Natural killer cell treated with Interleukin-12 subunit alpha and Interleukin-12 subunit beta and Interleukin-15 and Interleukin-18, amount 100 ng/mL, for 72 hours (primary cell): ENCODE results near the gene FGD4. TPM values are rescaled to one million over a fixed set of nuclear protein-coding genes. Genes with fewer than 3 reads are reported as not detected.
"Not testable (repeated sequence)": the region's sequence is repeated elsewhere in the genome, so short reads cannot be mapped to it uniquely, and the experiment has no call there.

Experiments used
- ATAC-seq, 2 donors: fragments of 150-1000 bp; cut with Tn5 transposase in 1 of 2; sonication (Bioruptor Pico), chemical (Tn5 transposase) in 1 of 2; 2 replicates each; pipeline ENCODE4 v1.10.0; 2021
- DNase-seq: peaks from one replicate; pipeline ENCODE4 v3.0.0; 2022; ENCODE audit warnings: low spot score
- H3K27ac Mint-ChIP-seq, 2 donors: 1 replicate in 1 of 2; 2 replicates in 1 of 2; pipeline ENCODE4 v1.8.0; 2022; ENCODE audit warnings: mixed read lengths in 2 of 2, mild to moderate bottlenecking in 1 of 2, moderate library complexity in 1 of 2
- H3K27me3 Mint-ChIP-seq, 2 donors: 1 replicate in 1 of 2; 2 replicates in 1 of 2; pipeline ENCODE4 v1.8.0; 2022; ENCODE audit warnings: mixed read lengths in 2 of 2
- H3K36me3 Mint-ChIP-seq: one replicate; pipeline ENCODE4 v1.8.0; 2022; ENCODE audit warnings: mixed read lengths
- H3K4me1 Mint-ChIP-seq, 2 donors: 1 replicate in 1 of 2; 2 replicates in 1 of 2; pipeline ENCODE4 v1.8.0; 2022; ENCODE audit warnings: low read depth in 2 of 2, mixed read lengths in 2 of 2, mild to moderate bottlenecking in 1 of 2
- H3K4me3 Mint-ChIP-seq: one replicate; pipeline ENCODE4 v1.8.0; 2022; ENCODE audit warnings: mixed read lengths
- H3K9me3 Mint-ChIP-seq: 2 replicates; pipeline ENCODE4 v1.8.0; 2022; ENCODE audit warnings: mixed read lengths
- total RNA-seq, 2 donors: library from RNA; stranded (reverse); gene quantifications; one replicate each; pipeline ENCODE4 v1.2.3, GENCODE V29; 2022

The FGD4 gene
- total RNA-seq, 2 donors from 2014 or later = 0.22 to 0.31 TPM

DNA sequence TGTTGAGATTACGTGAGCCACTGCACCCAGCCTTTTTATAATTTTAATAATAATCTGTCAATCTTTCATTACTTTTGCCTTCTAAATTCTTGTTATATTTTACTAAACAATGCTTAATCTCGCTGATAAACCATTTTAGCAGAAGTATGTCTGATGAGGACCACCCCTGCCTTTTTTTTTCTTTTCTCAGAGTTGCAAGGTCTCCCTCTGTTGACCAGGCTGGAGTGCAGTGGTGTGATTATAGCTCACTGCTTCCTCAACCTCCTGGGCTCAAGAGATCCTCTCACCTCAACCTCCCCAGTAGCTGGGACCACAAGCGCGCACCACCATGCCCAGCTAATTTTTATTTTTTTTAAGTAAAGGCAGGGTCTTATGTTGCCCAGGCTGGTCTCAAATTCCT is 161.2 kb downstream of the FGD4 start:
- Mint-ChIP-seq H3K36me3 (no peaks in the 10 kb centered on the region), H3K27me3 (no peaks in the 10 kb centered on the region), H3K4me1 (peaks cover 0 to 6% of the 10 kb centered on the region in 2 donors), H3K27ac (no peak overlapping the region), H3K4me3 (no peak overlapping the region), H3K9me3 (no peaks in the 10 kb centered on the region)
- DNase-seq (no peak), ATAC-seq (no peak)

DNA sequence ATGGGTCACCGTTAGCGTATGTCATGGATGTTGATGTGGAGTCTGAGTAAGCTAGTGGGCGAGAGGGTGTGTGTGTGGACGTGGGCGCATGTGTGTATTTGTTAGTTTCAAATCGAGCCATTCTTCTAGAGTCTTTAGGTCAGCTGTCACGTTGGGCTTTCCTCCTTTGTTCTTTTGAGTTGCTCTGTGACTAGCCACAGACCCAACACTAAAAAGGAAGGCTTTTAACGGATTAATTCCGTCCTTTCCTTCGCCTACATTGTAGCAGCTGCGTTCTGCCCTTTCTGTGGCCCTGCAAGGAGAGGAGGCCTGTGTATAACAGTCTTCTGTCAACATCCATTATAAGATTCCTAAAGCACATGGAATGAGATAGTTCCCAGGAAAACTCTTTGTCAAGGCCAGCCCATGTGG is 162.6 kb downstream of the FGD4 start:
- H3K9me3 Mint-ChIP-seq = no peaks in the 10 kb centered on the region
- H3K27me3 Mint-ChIP-seq = no peaks in the 10 kb centered on the region
- H3K36me3 Mint-ChIP-seq = no peaks in the 10 kb centered on the region
- peaks cover 0 to 6% of the 10 kb centered on the region in 2 donors for H3K4me1 Mint-ChIP-seq
- DNase-seq = no peak
- H3K27ac Mint-ChIP-seq = no peak overlapping the region
- ATAC-seq = no peak
- H3K4me3 Mint-ChIP-seq = no peak overlapping the region

DNA sequence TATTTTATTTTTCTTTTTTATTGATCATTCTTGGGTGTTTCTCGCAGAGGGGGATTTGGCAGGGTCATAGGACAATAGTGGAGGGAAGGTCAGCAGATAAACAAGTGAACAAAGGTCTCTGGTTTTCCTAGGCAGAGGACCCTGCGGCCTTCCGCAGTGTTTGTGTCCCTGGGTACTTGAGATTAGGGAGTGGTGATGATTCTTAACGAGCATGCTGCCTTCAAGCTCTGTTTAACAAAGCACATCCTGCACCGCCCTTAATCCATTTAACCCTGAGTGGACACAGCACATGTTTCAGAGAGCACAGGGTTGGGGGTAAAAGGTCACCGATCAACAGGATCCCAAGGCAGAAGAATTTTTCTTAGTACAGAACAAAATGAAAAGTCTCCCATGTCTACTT is 163.1 kb downstream of the FGD4 start:
- not testable (repeated sequence) for DNase-seq, ATAC-seq, H3K4me1 Mint-ChIP-seq, H3K27me3 Mint-ChIP-seq, H3K36me3 Mint-ChIP-seq, H3K27ac Mint-ChIP-seq, H3K9me3 Mint-ChIP-seq, H3K4me3 Mint-ChIP-seq

DNA sequence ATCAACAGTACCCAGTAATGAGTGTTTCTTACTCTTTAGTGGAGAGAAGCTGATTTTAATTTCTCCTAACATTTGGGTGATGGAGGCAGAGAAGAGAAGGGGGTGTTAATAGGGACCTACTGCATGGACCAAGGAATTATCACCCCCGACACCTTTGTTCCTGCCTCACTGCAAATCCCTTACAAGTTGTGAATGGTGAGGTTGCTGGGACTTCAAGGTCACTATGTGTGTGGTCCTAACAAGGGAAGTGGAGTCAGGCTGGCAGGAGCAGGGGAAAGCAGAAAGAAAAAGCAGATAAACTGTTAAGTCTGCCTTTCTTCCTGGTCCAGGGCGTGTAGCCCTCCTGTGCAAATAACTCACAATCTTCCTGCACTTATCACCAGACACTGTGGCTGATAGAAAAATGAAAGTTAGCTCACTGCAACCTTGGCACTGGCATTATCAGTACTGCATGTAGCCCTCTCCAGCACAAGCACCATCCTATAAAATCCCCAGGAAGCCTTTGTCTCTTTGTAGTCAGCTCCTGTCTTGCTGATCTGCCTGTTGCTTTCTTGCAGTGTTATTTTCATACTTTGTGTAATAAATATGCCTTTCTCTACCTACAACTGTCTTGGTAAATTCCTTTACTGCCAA is 167.4 kb downstream of the FGD4 start:
- no peaks in the 10 kb centered on the region for H3K9me3 Mint-ChIP-seq
- no peak overlapping the region for H3K4me3 Mint-ChIP-seq
- no peak overlapping the region for H3K27ac Mint-ChIP-seq
- H3K36me3 Mint-ChIP-seq = no peaks in the 10 kb centered on the region
- H3K4me1 Mint-ChIP-seq = peaks cover 0 to 1% of the 10 kb centered on the region in 2 donors
- ATAC-seq (no peak), DNase-seq (no peak)
- no peaks in the 10 kb centered on the region for H3K27me3 Mint-ChIP-seq

DNA sequence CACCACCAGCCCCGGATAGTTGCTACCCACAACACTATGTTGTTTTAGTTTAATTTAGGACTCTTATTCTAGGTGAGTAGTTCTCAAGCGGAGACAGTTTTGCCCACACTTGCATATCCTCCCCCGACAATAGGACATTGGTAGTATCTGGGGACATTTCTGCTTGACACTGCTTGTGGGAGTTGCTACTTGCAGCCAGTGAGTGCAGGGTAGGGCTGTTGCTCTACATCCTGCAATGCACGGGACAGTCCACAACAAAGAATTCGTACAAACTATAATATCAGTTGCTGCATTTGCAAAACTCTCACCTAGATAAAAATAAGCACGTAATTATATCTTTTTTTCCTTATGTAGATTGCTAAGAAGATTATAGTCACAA is 167.9 kb downstream of the FGD4 start:
- no peak overlapping the region for H3K4me3 Mint-ChIP-seq
- H3K4me1 Mint-ChIP-seq = no peaks in the 10 kb centered on the region
- DNase-seq (no peak), ATAC-seq (no peak)
- no peak overlapping the region for H3K27ac Mint-ChIP-seq
- H3K9me3 Mint-ChIP-seq = no peaks in the 10 kb centered on the region
- H3K36me3 Mint-ChIP-seq = no peaks in the 10 kb centered on the region
- H3K27me3 Mint-ChIP-seq = no peaks in the 10 kb centered on the region

DNA sequence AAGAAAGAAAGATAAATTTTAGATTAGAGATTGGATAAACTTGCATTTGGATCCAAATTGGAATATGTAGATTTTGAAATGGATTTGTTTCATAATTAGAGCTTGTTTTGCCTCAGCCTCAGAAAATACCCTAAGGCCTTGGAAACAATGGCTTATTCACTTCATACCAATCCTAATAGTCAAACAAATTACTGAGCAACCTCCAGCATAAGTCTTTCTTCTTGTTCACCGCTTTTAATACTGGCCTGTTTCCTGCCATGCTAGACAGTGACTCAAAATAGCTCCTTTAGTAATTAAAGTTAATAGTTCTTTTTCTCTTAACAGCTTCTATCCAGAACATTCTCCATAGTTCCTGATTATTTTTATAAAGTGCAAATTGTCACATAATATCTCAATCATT is 168.9 kb downstream of the FGD4 start:
- no peaks in the 10 kb centered on the region for H3K36me3 Mint-ChIP-seq
- DNase-seq (no peak), ATAC-seq (no peak)
- H3K27ac Mint-ChIP-seq = no peak overlapping the region
- H3K9me3 Mint-ChIP-seq = no peaks in the 10 kb centered on the region
- H3K27me3 Mint-ChIP-seq = no peaks in the 10 kb centered on the region
- H3K4me3 Mint-ChIP-seq = no peak overlapping the region
- H3K4me1 Mint-ChIP-seq = no peaks in the 10 kb centered on the region

DNA sequence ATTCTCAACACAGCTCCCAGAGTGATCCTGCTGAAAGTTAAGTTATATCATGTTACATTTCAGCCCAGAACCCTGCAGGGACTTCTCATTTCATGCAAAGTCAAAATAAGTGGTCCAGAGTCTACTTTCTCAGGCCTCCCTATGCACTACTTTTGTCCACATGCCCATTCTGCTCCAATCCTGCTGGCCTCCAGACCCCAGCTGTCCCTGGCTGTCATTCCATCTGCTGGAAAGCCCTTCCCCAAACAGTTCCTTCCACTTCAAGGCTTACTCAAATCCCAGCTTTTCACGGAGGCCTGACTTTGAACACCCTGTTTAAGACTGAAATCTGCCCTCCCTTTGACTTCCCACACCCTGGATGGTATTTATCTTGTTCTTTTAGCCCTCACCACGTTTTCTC is 169.9 kb downstream of the FGD4 start:
- ATAC-seq (no peak), DNase-seq (no peak)
- no peak overlapping the region for H3K4me3 Mint-ChIP-seq
- H3K27me3 Mint-ChIP-seq = no peaks in the 10 kb centered on the region
- no peaks in the 10 kb centered on the region for H3K4me1 Mint-ChIP-seq
- H3K36me3 Mint-ChIP-seq = no peaks in the 10 kb centered on the region
- no peak overlapping the region for H3K27ac Mint-ChIP-seq
- no peaks in the 10 kb centered on the region for H3K9me3 Mint-ChIP-seq

DNA sequence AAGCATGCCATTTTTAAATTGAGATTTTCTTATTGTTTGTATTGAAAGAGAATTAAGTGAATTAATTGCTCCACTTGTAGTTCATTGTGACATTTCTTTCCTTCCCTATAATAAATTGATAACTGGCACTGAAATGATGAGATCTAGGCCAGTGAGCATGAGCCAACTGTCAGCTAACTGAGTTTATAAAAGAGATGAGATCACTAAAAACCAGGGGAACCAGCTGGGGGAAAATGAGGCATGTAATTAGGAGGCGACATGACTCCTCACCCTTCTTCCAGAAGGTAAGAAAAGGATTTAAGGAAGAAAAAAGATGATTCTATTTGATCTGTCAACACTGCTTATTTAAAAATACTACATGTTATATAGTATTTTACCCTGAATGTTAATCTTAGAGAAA is 175.2 kb downstream of the FGD4 start:
- Mint-ChIP-seq H3K27me3 (peaks cover 0 to 13% of the 10 kb centered on the region in 2 donors), H3K9me3 (no peaks in the 10 kb centered on the region), H3K4me1 (no peaks in the 10 kb centered on the region), H3K27ac (no peak overlapping the region), H3K36me3 (no peaks in the 10 kb centered on the region), H3K4me3 (no peak overlapping the region)
- DNase-seq (no peak), ATAC-seq (no peak)

DNA sequence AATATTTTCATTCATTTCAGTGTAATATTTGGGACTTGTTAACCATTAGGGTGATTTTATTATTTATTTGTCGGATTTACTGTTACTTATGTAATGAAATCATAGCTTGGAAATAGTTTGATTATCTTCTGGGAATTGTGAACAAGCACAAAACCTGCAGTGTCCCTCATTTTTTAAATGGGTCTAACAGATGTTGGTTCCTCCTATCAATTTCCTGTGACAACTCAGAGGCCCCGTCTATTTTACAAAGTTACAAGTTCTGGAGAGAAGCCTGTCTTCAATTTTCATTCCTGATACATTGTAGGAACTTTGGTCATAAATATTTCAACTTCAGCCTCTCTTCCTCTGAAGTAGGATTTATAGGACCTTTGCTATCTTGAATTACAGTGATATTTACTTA is 178.0 kb downstream of the FGD4 start:
- Mint-ChIP-seq H3K27me3 (peaks cover 0 to 17% of the 10 kb centered on the region in 2 donors), H3K4me3 (no peak overlapping the region), H3K36me3 (no peaks in the 10 kb centered on the region), H3K4me1 (no peaks in the 10 kb centered on the region), H3K27ac (no peak overlapping the region), H3K9me3 (no peaks in the 10 kb centered on the region)
- DNase-seq (no peak), ATAC-seq (no peak)

DNA sequence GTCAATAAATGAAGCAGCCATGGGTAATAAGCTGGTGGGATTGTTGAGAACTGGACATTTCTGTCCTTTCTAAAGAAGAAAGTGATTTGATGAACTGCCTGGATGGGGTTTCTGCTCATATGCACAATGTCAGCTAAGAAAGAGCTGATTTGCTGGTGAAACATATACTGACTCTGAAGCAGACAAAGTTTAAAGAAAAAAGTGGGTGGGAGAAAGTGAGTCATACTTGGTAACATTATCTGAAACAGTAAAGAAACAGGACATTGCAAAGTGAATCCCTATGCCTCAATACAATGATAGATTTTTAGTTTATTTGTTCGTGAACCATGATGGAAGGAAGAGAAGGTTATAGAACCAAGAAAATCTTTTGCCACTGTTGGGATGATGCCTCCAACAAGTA is 184.2 kb downstream of the FGD4 start:
- DNase-seq (no peak), ATAC-seq (no peak)
- Mint-ChIP-seq H3K4me1 (peaks cover 22 to 23% of the 10 kb centered on the region in 2 donors), H3K9me3 (peaks cover 10% of the 10 kb centered on the region), H3K27me3 (peaks cover 0 to 5% of the 10 kb centered on the region in 2 donors), H3K4me3 (no peak overlapping the region), H3K36me3 (no peaks in the 10 kb centered on the region), H3K27ac (no peak overlapping the region)

DNA sequence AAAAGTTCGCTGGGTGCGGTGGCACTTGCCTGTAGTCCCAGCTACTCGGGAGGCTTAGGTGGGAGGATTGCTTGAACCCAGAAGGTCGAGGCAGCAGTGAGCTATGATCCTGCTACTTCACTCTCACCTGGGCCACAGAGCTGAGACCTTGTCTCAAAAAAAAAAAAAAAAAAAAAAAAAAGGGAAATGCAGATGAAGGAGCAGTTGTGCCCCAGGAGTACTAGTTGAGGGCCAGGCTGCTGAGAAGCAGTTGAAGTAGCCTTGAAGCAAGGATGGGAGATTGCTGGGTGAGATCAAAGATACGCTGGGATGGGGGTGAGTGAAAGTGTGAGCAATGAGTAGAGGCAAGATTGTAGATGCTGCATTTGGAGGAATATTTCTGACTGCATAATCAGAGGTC is 186.3 kb downstream of the FGD4 start:
- Mint-ChIP-seq H3K27ac (peak overlapping the region in 1 of 2 donors; percentile 69), H3K4me3 (no peak overlapping the region), H3K4me1 (peaks cover 35 to 39% of the 10 kb centered on the region in 2 donors), H3K9me3 (peaks cover 11% of the 10 kb centered on the region), H3K36me3 (no peaks in the 10 kb centered on the region), H3K27me3 (no peaks in the 10 kb centered on the region)
- ATAC-seq = no peak
- DNase-seq = no peak

DNA sequence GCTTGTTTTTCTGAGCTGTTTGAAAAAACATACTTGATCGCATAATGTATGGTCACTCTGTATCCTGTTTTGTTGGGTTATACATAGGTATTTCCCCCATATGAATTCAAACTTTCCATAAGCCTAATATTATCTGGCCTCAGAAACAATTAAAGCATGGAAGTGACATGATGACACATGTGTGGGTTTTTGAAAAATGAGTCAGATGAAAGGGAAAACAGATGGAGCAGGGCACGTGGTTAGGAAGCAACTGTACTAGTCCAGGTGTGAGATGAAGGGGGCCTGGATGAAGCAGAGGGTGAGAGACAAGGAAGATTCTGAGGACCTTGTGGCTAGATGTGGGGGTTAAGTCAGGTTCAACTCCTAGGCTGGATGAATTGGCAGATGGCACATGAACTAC is 187.0 kb downstream of the FGD4 start:
- no peak for DNase-seq
- Mint-ChIP-seq H3K4me3 (peak overlapping the region; percentile 42), H3K36me3 (no peaks in the 10 kb centered on the region), H3K27ac (peak overlapping the region; percentile 34 to 69), H3K27me3 (no peaks in the 10 kb centered on the region), H3K9me3 (peaks cover 11% of the 10 kb centered on the region), H3K4me1 (peaks cover 35 to 39% of the 10 kb centered on the region in 2 donors)
- ATAC-seq = no peak

DNA sequence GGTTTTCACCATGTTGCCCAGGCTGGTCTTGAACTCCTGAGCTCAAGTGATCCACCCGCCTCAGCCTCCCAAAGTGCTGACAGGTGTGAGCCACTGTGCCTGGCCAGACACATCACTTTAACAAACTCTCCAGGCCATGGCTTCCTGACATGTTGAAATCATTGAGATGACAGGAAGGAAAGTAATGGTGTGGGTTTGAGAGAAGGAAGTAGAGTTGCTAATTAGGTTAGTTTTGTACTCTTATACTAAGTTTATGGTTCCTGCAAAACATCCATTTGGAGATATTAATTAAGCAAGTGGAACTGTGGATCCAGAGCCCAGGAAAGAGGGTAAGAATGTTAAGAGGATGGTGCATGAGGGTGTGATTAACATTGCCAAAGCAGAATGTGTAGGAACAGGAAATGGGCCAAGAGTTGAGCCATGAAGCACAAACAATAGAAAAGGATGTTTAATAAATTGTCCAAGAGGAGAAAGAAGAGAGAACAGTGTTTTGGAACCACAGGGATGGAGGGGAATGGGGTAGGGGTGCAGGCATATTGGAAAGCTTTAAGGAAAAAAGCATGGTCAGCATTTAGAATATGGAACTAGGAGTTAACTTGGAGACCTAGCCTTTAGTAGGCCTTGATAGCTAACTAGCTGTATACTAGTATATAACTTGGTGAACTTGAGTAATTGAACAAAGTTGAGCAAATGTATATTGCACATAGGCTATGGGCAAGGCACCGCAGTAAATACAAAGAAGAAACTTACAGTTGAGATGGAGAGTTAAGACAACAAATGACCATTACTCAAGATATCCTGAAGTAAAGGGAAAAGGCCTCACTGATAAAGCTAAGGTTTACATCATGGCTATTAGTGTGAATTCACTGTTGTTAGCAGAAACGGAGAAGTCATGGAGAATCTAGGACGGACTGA is 188.5 kb downstream of the FGD4 start:
- H3K4me3 Mint-ChIP-seq = peak overlapping the region; percentile 35
- H3K4me1 Mint-ChIP-seq = peaks cover 35 to 39% of the 10 kb centered on the region in 2 donors
- H3K27ac Mint-ChIP-seq = peak overlapping the region; percentile 77 to 93
- ATAC-seq = peak in 1 of 2 donors; percentile 45
- no peak for DNase-seq
- peaks cover 11% of the 10 kb centered on the region for H3K9me3 Mint-ChIP-seq
- H3K36me3 Mint-ChIP-seq = no peaks in the 10 kb centered on the region
- no peaks in the 10 kb centered on the region for H3K27me3 Mint-ChIP-seq

DNA sequence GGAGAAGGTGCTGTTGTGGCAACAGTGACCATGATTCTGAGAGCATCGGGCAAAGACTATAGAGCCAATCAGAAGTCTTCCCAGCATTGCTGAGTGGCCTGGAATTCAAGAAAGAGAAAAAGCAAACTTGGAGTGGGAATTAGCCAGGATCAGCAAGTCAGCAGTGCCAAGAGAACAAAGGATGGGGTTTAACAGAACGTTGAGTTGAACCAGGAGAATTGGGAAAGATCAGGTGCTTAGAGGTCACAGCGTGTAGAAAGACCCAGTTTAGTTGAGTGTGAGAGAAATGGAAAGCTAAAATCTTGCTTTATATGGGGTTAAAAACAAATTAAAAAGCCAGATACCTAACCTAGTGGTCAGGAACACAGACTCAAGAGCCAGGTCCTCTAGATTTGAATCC is 189.2 kb downstream of the FGD4 start:
- H3K36me3 Mint-ChIP-seq = no peaks in the 10 kb centered on the region
- H3K9me3 Mint-ChIP-seq = peaks cover 11% of the 10 kb centered on the region
- peaks cover 35 to 37% of the 10 kb centered on the region in 2 donors for H3K4me1 Mint-ChIP-seq
- no peaks in the 10 kb centered on the region for H3K27me3 Mint-ChIP-seq
- ATAC-seq (no peak), DNase-seq (no peak)
- peak overlapping the region; percentile 35 for H3K4me3 Mint-ChIP-seq
- peak overlapping the region; percentile 77 to 93 for H3K27ac Mint-ChIP-seq
